Peyer's patch (tissue), 4 donors: ENCODE measurements around the gene SH3RF1.

Source experiments
- POLR2A ChIP-seq, 2 donors: fragments of 450-650 bp; IDR thresholded peaks; one replicate each; pipeline ENCODE4 v1.5.1; 2017; ENCODE audit warnings: antibody characterized with exemption in 2 of 2, mild to moderate bottlenecking in 2 of 2, moderate library complexity in 2 of 2
- TF ChIP-seq, protein P1 (sequence below), 6 experiments: fragments of 450-650 bp in 4 of 6; fragments of 200-600 bp in 2 of 6; sonication (generic) in 1 of 6; IDR thresholded peaks; one replicate each; pipeline ENCODE4 v1.5.1; 2017 to 2019; ENCODE audit warnings: antibody characterized with exemption in 6 of 6, mild to moderate bottlenecking in 3 of 6, moderate library complexity in 1 of 6

DNA sequence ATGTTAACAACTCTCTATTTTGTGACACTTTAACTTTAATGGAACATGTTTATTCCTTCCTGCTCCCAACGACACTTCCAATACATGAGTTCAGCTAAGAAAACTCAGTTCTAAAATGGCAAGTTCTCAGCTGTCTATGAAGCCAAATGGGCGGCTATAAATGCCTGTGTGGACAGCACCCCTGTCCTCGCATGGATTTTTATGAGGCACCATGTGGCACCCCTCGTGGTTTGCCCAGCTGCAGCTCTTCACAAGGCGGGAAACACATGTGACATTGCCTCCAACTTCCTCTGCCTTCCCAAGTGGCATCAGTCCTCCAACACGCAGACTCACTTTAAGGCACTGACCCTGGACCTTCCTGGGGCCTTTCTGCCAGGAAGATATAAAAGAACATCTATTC is 48.0 kb downstream of the SH3RF1 start:
- TF ChIP-seq, protein P1, sequence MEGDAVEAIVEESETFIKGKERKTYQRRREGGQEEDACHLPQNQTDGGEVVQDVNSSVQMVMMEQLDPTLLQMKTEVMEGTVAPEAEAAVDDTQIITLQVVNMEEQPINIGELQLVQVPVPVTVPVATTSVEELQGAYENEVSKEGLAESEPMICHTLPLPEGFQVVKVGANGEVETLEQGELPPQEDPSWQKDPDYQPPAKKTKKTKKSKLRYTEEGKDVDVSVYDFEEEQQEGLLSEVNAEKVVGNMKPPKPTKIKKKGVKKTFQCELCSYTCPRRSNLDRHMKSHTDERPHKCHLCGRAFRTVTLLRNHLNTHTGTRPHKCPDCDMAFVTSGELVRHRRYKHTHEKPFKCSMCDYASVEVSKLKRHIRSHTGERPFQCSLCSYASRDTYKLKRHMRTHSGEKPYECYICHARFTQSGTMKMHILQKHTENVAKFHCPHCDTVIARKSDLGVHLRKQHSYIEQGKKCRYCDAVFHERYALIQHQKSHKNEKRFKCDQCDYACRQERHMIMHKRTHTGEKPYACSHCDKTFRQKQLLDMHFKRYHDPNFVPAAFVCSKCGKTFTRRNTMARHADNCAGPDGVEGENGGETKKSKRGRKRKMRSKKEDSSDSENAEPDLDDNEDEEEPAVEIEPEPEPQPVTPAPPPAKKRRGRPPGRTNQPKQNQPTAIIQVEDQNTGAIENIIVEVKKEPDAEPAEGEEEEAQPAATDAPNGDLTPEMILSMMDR (IDR thresholded peaks at IDR 0.05), result no peak
- no peak for TF ChIP-seq POLR2A (IDR thresholded peaks at IDR 0.05)
